ENCODE measurements around the gene LRP1B.
A peak's percentile ranks its signal among the peaks of the same experiment; 100 is the strongest.

The LRP1B gene

DNA sequence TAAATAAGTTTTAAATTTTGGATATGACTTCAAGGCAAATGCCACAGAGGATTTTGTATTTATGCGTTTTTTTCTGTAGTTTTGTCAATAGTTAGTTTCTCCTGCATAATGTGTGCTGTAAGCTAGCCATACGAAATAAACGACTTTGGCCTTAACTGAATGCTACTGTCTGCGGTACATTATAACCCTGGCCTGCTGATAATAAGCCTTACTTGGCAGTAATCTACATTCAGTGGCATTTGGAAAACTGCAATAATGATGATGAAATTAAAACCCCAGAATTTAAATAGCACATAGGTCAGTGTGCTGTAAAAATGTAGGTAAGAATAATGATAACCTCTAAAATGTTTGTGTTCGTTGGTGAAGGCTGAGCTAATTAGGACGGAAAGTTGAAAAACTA, 88.8 kb downstream of the LRP1B start:
- no peak for DNase-seq (ENCODE audit: low spot score)

DNA sequence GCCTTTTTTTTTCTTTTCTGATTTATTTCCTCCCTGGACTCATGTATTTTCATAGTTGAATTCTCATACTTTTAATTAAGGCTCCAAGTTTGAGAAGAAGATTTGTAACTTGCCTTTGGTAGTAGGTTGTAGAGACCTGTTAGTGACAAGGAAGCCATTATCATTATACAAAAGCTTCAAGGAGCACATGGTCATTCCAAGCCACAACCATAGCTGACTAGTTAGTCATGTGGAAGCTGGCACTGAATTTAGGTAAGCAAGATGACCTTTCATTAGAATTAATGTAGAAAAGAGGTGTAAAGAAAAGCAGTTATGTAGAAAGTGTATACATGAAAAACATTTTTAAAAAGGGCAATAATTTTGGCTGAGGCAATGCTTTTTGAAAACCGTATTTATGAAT, 89.7 kb downstream of the LRP1B start:
- peak; percentile 9 for DNase-seq (ENCODE audit: low spot score)

GRCh38 chr2:142040556-142040955, 90.3 kb downstream of the LRP1B start:
- DNase-seq (ENCODE audit: low spot score) = no peak

DNA sequence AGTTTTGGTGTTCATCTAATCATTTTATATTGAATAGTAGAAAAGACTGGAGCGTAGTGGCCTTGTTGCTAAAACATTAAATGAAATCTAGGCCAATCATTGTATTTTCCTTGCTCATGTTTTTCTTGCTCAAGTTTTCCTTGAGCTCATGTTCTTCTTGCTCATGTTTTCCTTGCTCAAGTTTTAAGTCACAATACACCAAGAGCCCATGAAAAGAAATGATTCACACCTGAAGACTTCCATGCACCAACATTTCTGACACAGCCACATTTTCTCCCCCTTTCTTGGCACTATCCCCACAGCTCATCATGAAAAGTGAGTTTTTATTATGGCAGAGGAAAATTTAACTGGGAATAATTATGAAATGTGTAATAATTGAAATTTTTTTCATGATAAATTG, 92.0 kb downstream of the LRP1B start:
- DNase-seq (ENCODE audit: low spot score) = no peak

GRCh38 chr2:142037744-142038143, 93.1 kb downstream of the LRP1B start:
- DNase-seq (ENCODE audit: low spot score) = no peak

GRCh38 chr2:142037066-142037465, 93.8 kb downstream of the LRP1B start:
- DNase-seq (ENCODE audit: low spot score) = peak; percentile 13

DNA sequence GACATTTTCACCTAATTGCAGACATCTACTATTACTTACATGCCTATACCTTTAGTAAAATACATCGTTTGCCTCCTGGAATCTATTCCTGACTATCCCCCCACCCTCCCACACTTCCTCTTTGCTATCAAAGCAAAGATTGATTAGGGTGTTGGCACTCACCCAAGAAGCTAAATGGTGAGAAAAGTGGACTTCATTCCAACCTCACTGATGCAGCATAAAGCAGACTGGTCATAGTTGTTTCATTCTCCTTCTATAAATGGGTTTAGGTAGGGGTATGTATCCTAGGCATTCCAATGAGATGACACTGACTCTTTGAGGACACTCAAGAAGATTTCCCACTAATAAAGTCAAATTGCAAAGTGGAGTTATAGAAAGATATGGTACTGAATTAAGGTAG, 97.4 kb downstream of the LRP1B start:
- no peak for DNase-seq (ENCODE audit: low spot score)

- no peak for DNase-seq (ENCODE audit: low spot score)
Observed at GRCh38 chr2:142031656-142032055, 99.2 kb downstream of the LRP1B start.

DNA sequence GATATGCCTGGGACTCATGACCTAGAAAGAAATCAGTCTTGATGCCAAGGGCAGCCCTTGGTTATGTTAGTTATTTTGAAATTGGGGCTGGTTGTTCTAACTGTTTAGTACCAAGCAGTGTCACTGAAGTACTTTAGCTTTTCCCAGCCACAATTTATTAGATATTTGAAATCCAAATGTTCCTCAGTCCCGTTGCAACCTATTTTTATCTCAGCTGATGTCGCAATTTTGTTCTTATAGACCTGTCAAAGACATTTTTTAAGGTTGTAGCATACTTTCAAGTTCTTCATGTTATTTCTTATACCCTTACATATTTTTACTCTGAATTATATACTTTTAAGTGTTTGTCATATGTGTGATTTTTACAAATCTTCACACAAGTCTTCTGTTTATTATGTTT, 100.1 kb downstream of the LRP1B start:
- no peak for DNase-seq (ENCODE audit: low spot score)

GRCh38 chr2:142029974-142030373, 100.8 kb downstream of the LRP1B start:
- DNase-seq (ENCODE audit: low spot score) = no peak

DNA sequence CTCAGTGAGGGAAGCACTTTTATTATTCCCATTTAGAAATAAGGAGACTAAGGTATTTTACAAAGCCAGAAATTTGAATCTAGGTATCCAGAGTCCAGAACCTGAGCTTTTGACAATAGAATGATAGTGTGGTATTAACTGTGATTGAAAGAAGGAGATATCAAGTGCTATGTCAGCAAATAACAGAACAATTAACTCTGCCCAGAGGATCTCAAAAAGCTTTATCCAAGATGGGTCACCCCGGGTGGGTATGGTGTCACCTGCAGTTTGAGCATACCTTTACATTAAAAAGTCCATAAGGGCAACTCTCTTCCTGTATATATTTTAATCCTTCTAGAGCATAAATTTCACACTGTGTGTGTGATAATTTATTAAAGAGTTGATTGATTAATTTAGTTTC, 105.4 kb downstream of the LRP1B start:
- no peak for DNase-seq (ENCODE audit: low spot score)

GRCh38 chr2:142020368-142020767, 110.4 kb downstream of the LRP1B start:
- no peak for DNase-seq (ENCODE audit: low spot score)

GRCh38 chr2:142014536-142014935, 116.3 kb downstream of the LRP1B start:
- no peak for DNase-seq (ENCODE audit: low spot score)

DNA sequence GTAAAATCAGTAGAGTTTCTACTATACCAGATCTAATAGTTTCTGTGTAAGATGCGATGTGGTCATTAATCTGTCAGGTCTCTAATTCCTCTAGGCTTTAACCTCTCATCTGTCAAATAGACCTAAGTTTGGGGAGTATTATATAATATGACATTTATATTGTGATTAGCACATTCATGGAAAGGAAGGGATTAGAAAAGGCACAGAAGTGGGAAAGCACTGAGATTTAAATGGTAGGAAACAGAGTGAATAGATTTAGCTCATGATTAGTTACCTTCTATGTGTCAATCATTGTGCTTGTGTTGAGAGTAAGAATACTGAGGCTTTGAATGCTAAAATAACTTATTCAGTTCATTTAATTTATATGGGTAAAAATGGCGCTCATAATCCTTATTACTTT, 118.0 kb downstream of the LRP1B start:
- DNase-seq (ENCODE audit: low spot score) = no peak

DNA sequence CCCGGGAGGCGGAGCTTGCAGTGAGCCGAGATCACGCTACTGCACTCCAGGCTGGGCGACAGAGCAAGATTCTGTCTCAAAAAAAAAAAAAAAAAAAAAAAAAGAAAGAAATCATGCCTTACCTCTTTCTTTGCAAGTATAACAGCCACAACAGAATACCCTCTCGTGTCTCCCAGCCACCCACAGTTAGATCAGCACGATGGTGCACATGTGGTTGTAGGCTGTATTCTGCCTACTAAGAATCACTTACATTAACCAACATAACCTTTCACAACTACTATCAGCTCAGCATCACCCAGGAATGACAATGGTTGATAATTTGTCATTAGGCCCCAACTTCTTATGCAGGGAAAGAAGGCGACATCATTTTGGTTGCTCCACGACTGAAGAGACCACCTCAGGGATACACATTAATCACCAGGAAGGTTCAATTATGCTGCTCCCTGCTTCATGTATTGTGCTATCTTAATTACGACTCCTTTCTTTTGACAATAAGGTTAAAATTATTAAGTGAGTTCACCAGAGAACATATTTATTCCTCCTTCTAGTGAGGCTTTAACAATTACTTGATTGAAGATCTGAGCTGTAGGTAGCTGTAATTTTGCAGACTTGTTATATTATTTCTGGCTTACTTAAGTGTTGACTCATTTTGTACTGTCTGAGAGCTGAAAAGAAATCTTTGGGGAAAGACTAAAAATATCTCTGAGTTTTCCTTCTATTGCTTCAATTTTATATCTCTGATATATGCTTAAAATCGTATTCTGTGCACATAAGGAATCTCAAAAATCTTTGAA, 120.1 kb downstream of the LRP1B start:
- no peak for DNase-seq (ENCODE audit: low spot score)

- no peak for DNase-seq (ENCODE audit: low spot score)
Observed at GRCh38 chr2:142008135-142008744, 122.6 kb downstream of the LRP1B start.

DNA sequence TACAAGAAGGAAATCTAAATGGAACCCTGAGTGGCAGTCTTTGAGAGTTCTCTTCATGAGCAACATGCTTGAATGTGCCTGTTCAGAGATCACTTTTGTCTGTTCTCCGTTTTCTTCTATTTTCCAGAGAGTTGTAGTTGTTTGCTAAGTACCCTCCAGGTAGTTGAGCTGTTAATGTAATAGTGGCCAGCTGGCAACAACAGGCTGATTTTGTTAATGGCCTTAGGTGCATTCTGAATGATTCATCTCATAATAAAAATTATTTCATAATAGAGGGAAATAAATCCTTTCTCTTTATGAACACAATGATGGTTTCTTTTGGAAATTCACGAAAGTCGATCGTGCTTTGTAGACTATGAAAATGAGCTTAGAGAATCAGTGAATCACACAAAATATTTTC, 136.8 kb downstream of the LRP1B start:
- DNase-seq (ENCODE audit: low spot score) = no peak

GRCh38 chr2:141992695-141993094, 138.1 kb downstream of the LRP1B start:
- no peak for DNase-seq (ENCODE audit: low spot score)

DNA sequence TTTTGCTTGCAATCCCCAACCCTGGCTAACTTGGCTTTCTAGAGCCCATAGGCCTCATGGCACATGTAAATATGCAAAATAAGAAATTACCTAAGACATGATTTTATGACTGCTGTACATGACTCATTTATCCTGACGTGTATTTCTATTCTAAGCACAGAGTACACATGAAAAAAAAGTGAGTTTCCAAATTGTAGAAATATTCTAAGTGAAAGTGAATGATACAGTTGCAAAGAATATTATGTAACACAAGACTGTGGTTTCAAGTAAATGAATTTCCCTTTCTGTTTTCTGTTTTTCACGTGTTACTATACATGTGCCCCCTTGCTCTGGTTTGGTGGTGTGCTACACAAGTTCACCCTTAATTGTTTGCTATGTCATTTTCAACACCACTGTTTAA, 162.4 kb downstream of the LRP1B start:
- peak; percentile 50 for DNase-seq (ENCODE audit: low spot score)

DNA sequence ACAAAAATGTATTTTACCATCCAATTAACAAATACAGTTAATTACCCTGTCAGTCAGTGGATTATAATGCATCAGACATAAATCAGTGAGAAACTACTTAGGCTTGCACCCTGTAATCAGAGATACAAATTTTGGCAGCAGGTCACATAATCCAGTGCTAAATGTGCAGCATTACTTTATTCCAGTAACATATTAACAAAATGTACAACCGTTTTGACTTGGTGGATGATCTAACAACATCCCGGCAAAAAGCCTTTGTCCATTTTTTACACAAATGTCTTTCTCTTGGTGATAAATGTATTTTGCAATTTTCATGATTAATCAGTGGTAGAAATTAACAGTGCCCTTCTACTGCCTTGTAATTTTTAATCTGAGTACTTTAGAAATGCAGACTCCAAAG, 162.8 kb downstream of the LRP1B start:
- no peak for DNase-seq (ENCODE audit: low spot score)

DNA sequence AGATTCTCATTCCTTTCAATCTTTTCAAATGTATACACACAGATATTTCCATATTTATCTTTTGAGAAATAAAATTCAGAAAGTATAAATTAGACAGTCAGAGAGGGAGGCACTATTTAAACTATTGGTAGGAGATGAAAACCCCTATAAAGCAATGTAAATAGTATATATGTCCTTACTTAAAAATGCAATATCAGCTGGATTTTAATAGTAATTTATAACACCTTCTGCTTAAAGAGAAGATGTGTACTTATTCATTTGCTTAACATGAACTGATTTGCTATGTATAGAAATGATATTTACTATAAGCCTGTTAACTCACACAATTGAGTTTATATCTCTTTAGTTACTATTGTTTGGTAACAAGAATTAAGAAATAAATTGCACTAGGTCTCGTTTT, 163.3 kb downstream of the LRP1B start:
- no peak for DNase-seq (ENCODE audit: low spot score)

GRCh38 chr2:141959941-141960340, 170.9 kb downstream of the LRP1B start:
- no peak for DNase-seq (ENCODE audit: low spot score)

DNA sequence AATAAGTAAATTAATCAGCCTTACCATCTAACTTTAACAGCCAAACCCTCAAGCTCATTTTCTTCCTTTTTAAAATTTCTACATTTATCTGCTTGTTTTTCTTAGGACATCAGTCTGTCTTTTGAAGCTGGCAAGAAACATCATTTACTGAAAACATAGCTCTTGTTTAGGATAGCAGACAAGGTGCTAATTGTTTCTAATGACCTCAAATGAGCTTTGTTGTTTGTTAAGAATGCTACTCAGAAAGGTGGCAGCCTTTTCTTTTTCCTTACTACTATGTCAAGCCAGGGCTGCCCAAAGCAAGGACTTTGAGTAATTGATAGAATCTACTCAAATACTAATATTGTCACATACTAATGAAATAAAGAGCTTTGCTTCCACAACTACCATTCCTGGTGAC, 171.8 kb downstream of the LRP1B start:
- no peak for DNase-seq (ENCODE audit: low spot score)
